Measurements from ENCODE around the gene CNDP2.

Gene CNDP2

GRCh38 chr18:74476140-74476539 lies 20.0 kb upstream of the CNDP2 start:
- Histone ChIP-seq H3K27me3 (ENCODE audit: control insufficient read depth, insufficient read depth, low read length) (peaks cover 22% of the 10 kb centered on the region), H3K9ac (ENCODE audit: low read depth, low read length) (no peak overlapping the region), H3K36me3 (ENCODE audit: insufficient read depth, low read length) (no peaks in the 10 kb centered on the region), H3K4me3 (ENCODE audit: low read length) (no peak overlapping the region), H3K9me3 (replicated peaks; ENCODE audit: low read length) (no peaks in the 10 kb centered on the region), H3K4me1 (ENCODE audit: control insufficient read depth, insufficient read depth, low read length) (no peaks in the 10 kb centered on the region), H3K4me2 (ENCODE audit: low read length) (no peak overlapping the region)

GRCh38 chr18:74477771-74478170 lies 18.4 kb upstream of the CNDP2 start:
- Histone ChIP-seq H3K4me2 (ENCODE audit: low read length) (no peak overlapping the region), H3K4me3 (ENCODE audit: low read length) (no peak overlapping the region), H3K9ac (ENCODE audit: low read depth, low read length) (no peak overlapping the region), H3K9me3 (replicated peaks; ENCODE audit: low read length) (no peaks in the 10 kb centered on the region), H3K36me3 (ENCODE audit: insufficient read depth, low read length) (no peaks in the 10 kb centered on the region), H3K27me3 (ENCODE audit: control insufficient read depth, insufficient read depth, low read length) (peaks cover 20% of the 10 kb centered on the region), H3K4me1 (ENCODE audit: control insufficient read depth, insufficient read depth, low read length) (no peaks in the 10 kb centered on the region)

GRCh38 chr18:74478316-74478715 lies 17.8 kb upstream of the CNDP2 start:
- Histone ChIP-seq H3K27me3 (ENCODE audit: control insufficient read depth, insufficient read depth, low read length) (peaks cover 15% of the 10 kb centered on the region), H3K36me3 (ENCODE audit: insufficient read depth, low read length) (no peaks in the 10 kb centered on the region), H3K4me1 (ENCODE audit: control insufficient read depth, insufficient read depth, low read length) (no peaks in the 10 kb centered on the region), H3K4me3 (ENCODE audit: low read length) (no peak overlapping the region), H3K9me3 (replicated peaks; ENCODE audit: low read length) (no peaks in the 10 kb centered on the region), H3K9ac (ENCODE audit: low read depth, low read length) (no peak overlapping the region), H3K4me2 (ENCODE audit: low read length) (no peak overlapping the region)

GRCh38 chr18:74478880-74479279 lies 17.3 kb upstream of the CNDP2 start:
- Histone ChIP-seq H3K4me1 (ENCODE audit: control insufficient read depth, insufficient read depth, low read length) (no peaks in the 10 kb centered on the region), H3K27me3 (ENCODE audit: control insufficient read depth, insufficient read depth, low read length) (peaks cover 15% of the 10 kb centered on the region), H3K9ac (ENCODE audit: low read depth, low read length) (no peak overlapping the region), H3K36me3 (ENCODE audit: insufficient read depth, low read length) (no peaks in the 10 kb centered on the region), H3K4me2 (ENCODE audit: low read length) (no peak overlapping the region), H3K4me3 (ENCODE audit: low read length) (no peak overlapping the region), H3K9me3 (replicated peaks; ENCODE audit: low read length) (no peaks in the 10 kb centered on the region)

GRCh38 chr18:74479486-74480148 lies 16.5 kb upstream of the CNDP2 start:
- no peak overlapping the region for H3K4me3 ChIP-seq (ENCODE audit: low read length)

GRCh38 chr18:74480149-74480651 lies 16.0 kb upstream of the CNDP2 start:
- H3K27me3 ChIP-seq (ENCODE audit: control insufficient read depth, insufficient read depth, low read length) = peaks cover 11% of the 10 kb centered on the region
- H3K36me3 ChIP-seq (ENCODE audit: insufficient read depth, low read length) = no peaks in the 10 kb centered on the region
- no peaks in the 10 kb centered on the region for H3K4me1 ChIP-seq (ENCODE audit: control insufficient read depth, insufficient read depth, low read length)
- no peak overlapping the region for H3K4me3 ChIP-seq (ENCODE audit: low read length)
- H3K9ac ChIP-seq (ENCODE audit: low read depth, low read length) = no peak overlapping the region
- no peaks in the 10 kb centered on the region for H3K9me3 ChIP-seq (replicated peaks; ENCODE audit: low read length)
- no peak overlapping the region for H3K4me2 ChIP-seq (ENCODE audit: low read length)

More at GRCh38 chr18:74479486-74480148, 16.5 kb upstream of the CNDP2 start:
- Histone ChIP-seq H3K9ac (ENCODE audit: low read depth, low read length) (no peak overlapping the region), H3K36me3 (ENCODE audit: insufficient read depth, low read length) (no peaks in the 10 kb centered on the region), H3K4me2 (ENCODE audit: low read length) (no peak overlapping the region), H3K4me1 (ENCODE audit: control insufficient read depth, insufficient read depth, low read length) (no peaks in the 10 kb centered on the region), H3K27me3 (ENCODE audit: control insufficient read depth, insufficient read depth, low read length) (peaks cover 12% of the 10 kb centered on the region), H3K9me3 (replicated peaks; ENCODE audit: low read length) (no peaks in the 10 kb centered on the region)

- Histone ChIP-seq H3K9ac (ENCODE audit: low read depth, low read length) (no peak overlapping the region), H3K9me3 (replicated peaks; ENCODE audit: low read length) (no peaks in the 10 kb centered on the region), H3K4me3 (ENCODE audit: low read length) (no peak overlapping the region), H3K4me1 (ENCODE audit: control insufficient read depth, insufficient read depth, low read length) (no peaks in the 10 kb centered on the region), H3K36me3 (ENCODE audit: insufficient read depth, low read length) (no peaks in the 10 kb centered on the region), H3K4me2 (ENCODE audit: low read length) (no peak overlapping the region), H3K27me3 (ENCODE audit: control insufficient read depth, insufficient read depth, low read length) (peaks cover 17% of the 10 kb centered on the region)
Observed at GRCh38 chr18:74482697-74483096, 13.5 kb upstream of the CNDP2 start.

GRCh38 chr18:74486119-74486849 lies 9.9 kb upstream of the CNDP2 start:
- H3K4me1 ChIP-seq (ENCODE audit: control insufficient read depth, insufficient read depth, low read length) = no peaks in the 10 kb centered on the region
- no peak overlapping the region for H3K4me2 ChIP-seq (ENCODE audit: low read length)
- no peaks in the 10 kb centered on the region for H3K9me3 ChIP-seq (replicated peaks; ENCODE audit: low read length)
- peaks cover 21% of the 10 kb centered on the region for H3K27me3 ChIP-seq (ENCODE audit: control insufficient read depth, insufficient read depth, low read length)
- no peak overlapping the region for H3K9ac ChIP-seq (ENCODE audit: low read depth, low read length)
- no peaks in the 10 kb centered on the region for H3K36me3 ChIP-seq (ENCODE audit: insufficient read depth, low read length)
- H3K4me3 ChIP-seq (ENCODE audit: low read length) = no peak overlapping the region

- H3K4me1 ChIP-seq (ENCODE audit: control insufficient read depth, insufficient read depth, low read length) = no peaks in the 10 kb centered on the region
- no peak overlapping the region for H3K4me3 ChIP-seq (ENCODE audit: low read length)
- H3K4me2 ChIP-seq (ENCODE audit: low read length) = no peak overlapping the region
- H3K9ac ChIP-seq (ENCODE audit: low read depth, low read length) = no peak overlapping the region
- no peaks in the 10 kb centered on the region for H3K36me3 ChIP-seq (ENCODE audit: insufficient read depth, low read length)
- peaks cover 22% of the 10 kb centered on the region for H3K27me3 ChIP-seq (ENCODE audit: control insufficient read depth, insufficient read depth, low read length)
- no peaks in the 10 kb centered on the region for H3K9me3 ChIP-seq (replicated peaks; ENCODE audit: low read length)
Observed at GRCh38 chr18:74488354-74488753, 7.8 kb upstream of the CNDP2 start.

- H3K9me3 ChIP-seq (replicated peaks; ENCODE audit: low read length) = no peaks in the 10 kb centered on the region
- H3K9ac ChIP-seq (ENCODE audit: low read depth, low read length) = no peak overlapping the region
- H3K4me2 ChIP-seq (ENCODE audit: low read length) = no peak overlapping the region
- H3K4me1 ChIP-seq (ENCODE audit: control insufficient read depth, insufficient read depth, low read length) = no peaks in the 10 kb centered on the region
- no peaks in the 10 kb centered on the region for H3K36me3 ChIP-seq (ENCODE audit: insufficient read depth, low read length)
- H3K4me3 ChIP-seq (ENCODE audit: low read length) = no peak overlapping the region
- peaks cover 24% of the 10 kb centered on the region for H3K27me3 ChIP-seq (ENCODE audit: control insufficient read depth, insufficient read depth, low read length)
Observed at GRCh38 chr18:74488864-74489263, 7.3 kb upstream of the CNDP2 start.

GRCh38 chr18:74489676-74490075 lies 6.5 kb upstream of the CNDP2 start:
- Histone ChIP-seq H3K36me3 (ENCODE audit: insufficient read depth, low read length) (no peaks in the 10 kb centered on the region), H3K4me3 (ENCODE audit: low read length) (no peak overlapping the region), H3K4me2 (ENCODE audit: low read length) (no peak overlapping the region), H3K4me1 (ENCODE audit: control insufficient read depth, insufficient read depth, low read length) (no peaks in the 10 kb centered on the region), H3K9me3 (replicated peaks; ENCODE audit: low read length) (no peaks in the 10 kb centered on the region), H3K27me3 (ENCODE audit: control insufficient read depth, insufficient read depth, low read length) (peaks cover 28% of the 10 kb centered on the region), H3K9ac (ENCODE audit: low read depth, low read length) (no peak overlapping the region)

GRCh38 chr18:74492259-74492658 lies 3.9 kb upstream of the CNDP2 start:
- H3K9me3 ChIP-seq (replicated peaks; ENCODE audit: low read length) = no peaks in the 10 kb centered on the region
- peaks cover 5% of the 10 kb centered on the region for H3K4me1 ChIP-seq (ENCODE audit: control insufficient read depth, insufficient read depth, low read length)
- H3K9ac ChIP-seq (ENCODE audit: low read depth, low read length) = no peak overlapping the region
- H3K4me2 ChIP-seq (ENCODE audit: low read length) = no peak overlapping the region
- H3K27me3 ChIP-seq (ENCODE audit: control insufficient read depth, insufficient read depth, low read length) = peaks cover 23% of the 10 kb centered on the region
- no peaks in the 10 kb centered on the region for H3K36me3 ChIP-seq (ENCODE audit: insufficient read depth, low read length)
- H3K4me3 ChIP-seq (ENCODE audit: low read length) = no peak overlapping the region

Measured in skeletal muscle satellite cell (primary cell).